ENCODE results near the gene ZFAND5. TPM values are rescaled to one million over a fixed set of nuclear protein-coding genes. Genes with fewer than 3 reads are reported as not detected.

Gene ZFAND5
- total and polyA plus RNA-seq, 2 experiments from 2014 or later: 138 to 216 TPM

DNA sequence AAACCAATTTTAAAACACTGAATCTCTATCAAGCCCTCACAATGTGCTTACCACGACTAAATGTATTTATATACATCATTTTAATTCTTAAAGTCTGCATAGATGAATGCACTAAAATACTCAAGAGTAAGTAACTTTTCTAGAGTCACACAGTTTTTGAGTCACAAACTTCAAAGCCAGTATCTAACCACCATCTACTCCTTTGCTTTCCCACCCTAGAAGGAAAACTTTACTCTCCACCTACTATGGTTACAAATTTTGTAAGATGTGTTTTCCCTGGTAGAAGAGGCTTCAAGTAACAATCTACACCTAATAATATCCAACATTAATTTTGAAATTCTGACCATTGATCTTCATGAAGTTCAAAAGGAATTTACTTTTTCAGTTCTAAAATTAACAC, 18.7 kb downstream of the ZFAND5 start:
- DNase-seq (ENCODE audit: low spot score) (no peak), ATAC-seq (no peak)
- H3K4me3 Mint-ChIP-seq: no peak overlapping the region
- no peaks in the 10 kb centered on the region for H3K4me1 ChIP-seq (ENCODE audit: insufficient read depth)
- TF ChIP-seq NANOG (IDR thresholded peaks at IDR 0.05; ENCODE audit: borderline replicate concordance): no peak
- no peak for TF ChIP-seq STAT1 (IDR thresholded peaks at IDR 0.05; ENCODE audit: unreplicated experiment)
- TF ChIP-seq, protein P1, sequence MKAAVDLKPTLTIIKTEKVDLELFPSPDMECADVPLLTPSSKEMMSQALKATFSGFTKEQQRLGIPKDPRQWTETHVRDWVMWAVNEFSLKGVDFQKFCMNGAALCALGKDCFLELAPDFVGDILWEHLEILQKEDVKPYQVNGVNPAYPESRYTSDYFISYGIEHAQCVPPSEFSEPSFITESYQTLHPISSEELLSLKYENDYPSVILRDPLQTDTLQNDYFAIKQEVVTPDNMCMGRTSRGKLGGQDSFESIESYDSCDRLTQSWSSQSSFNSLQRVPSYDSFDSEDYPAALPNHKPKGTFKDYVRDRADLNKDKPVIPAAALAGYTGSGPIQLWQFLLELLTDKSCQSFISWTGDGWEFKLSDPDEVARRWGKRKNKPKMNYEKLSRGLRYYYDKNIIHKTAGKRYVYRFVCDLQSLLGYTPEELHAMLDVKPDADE (IDR thresholded peaks at IDR 0.05): no peak
- no peak for TF ChIP-seq CTCF (conservative IDR thresholded peaks at IDR 0.05; ENCODE audit: low read depth in 2 of 2)
- no peak for TF ChIP-seq EZH2phosphoT487 (IDR thresholded peaks at IDR 0.05; ENCODE audit: unreplicated experiment)
- TF ChIP-seq CREB1 (CRISPR knock-in tag; IDR thresholded peaks at IDR 0.05; ENCODE audit: low read depth): no peak
- TF ChIP-seq ZNF331 (CRISPR knock-in tag; IDR thresholded peaks at IDR 0.05; ENCODE audit: low read depth): no peak
- no peak for TF ChIP-seq REST (IDR thresholded peaks at IDR 0.05; ENCODE audit: unreplicated experiment)
- no peak for TF ChIP-seq ZNF114 (CRISPR knock-in tag; IDR thresholded peaks at IDR 0.05)
- TF ChIP-seq POLR2AphosphoS5 (IDR thresholded peaks at IDR 0.05; ENCODE audit: low read depth): no peak
- no peak for TF ChIP-seq ZNF462 (CRISPR knock-in tag; IDR thresholded peaks at IDR 0.05)
- TF ChIP-seq JUNB (IDR thresholded peaks at IDR 0.05; ENCODE audit: unreplicated experiment): no peak
- no peak for TF ChIP-seq EZH2 (IDR thresholded peaks at IDR 0.05; ENCODE audit: low read depth, unreplicated experiment)
- H2AFZ ChIP-seq: no peak overlapping the region
- H3K27me3 Mint-ChIP-seq (ENCODE audit: insufficient read depth, low read depth, poor library complexity): no peaks in the 10 kb centered on the region
- H3K4me3 ChIP-seq: no peak overlapping the region
- H3K36me3 Mint-ChIP-seq (ENCODE audit: low read depth): no peaks in the 10 kb centered on the region
- no peak overlapping the region for H3K4me2 ChIP-seq
- no peak overlapping the region for H3K27ac Mint-ChIP-seq
- no peak overlapping the region for H3K27ac ChIP-seq (ENCODE audit: low read depth)
- H3K79me2 ChIP-seq (replicated peaks; ENCODE audit: insufficient read depth): no peaks in the 10 kb centered on the region
- H3K4me1 Mint-ChIP-seq: no peaks in the 10 kb centered on the region
- no peaks in the 10 kb centered on the region for H3K36me3 ChIP-seq (ENCODE audit: insufficient read depth)
- no peaks in the 10 kb centered on the region for H3K9me3 Mint-ChIP-seq
- no peaks in the 10 kb centered on the region for H4K20me1 ChIP-seq (replicated peaks; ENCODE audit: insufficient read depth)
- no peaks in the 10 kb centered on the region for H3F3A ChIP-seq (replicated peaks; ENCODE audit: low read depth)
- peaks cover 6% of the 10 kb centered on the region; the same call in 1 of the 2 replicates for H3K9me2 ChIP-seq (ENCODE audit: insufficient read depth)
- no peaks in the 10 kb centered on the region for H3K27me3 ChIP-seq (ENCODE audit: insufficient read depth)
